Measurements from ENCODE around the gene MTARC2.

GRCh38 chr1:220796530-220796929 lies 48.4 kb downstream of the MTARC2 start:
- no peak for TF ChIP-seq ZNF362 (CRISPR knock-in tag; IDR thresholded peaks at IDR 0.05; ENCODE audit: borderline replicate concordance)
- TF ChIP-seq NR3C1 (CRISPR knock-in tag; IDR thresholded peaks at IDR 0.05) = no peak
- TF ChIP-seq SATB2 (CRISPR knock-in tag; IDR thresholded peaks at IDR 0.05) = no peak
- no peak for TF ChIP-seq CTCF (CRISPR knock-in tag; IDR thresholded peaks at IDR 0.05)
- no peak for TF ChIP-seq SMARCE1 (IDR thresholded peaks at IDR 0.05; ENCODE audit: borderline replicate concordance)
- TF ChIP-seq MXD4 (CRISPR knock-in tag; IDR thresholded peaks at IDR 0.05) = no peak

Data from HepG2 (cell line).